ENCODE results near the gene PLD5.
"Not testable (repeated sequence)": the region's sequence is repeated elsewhere in the genome, so short reads cannot be mapped to it uniquely, and the experiment has no call there.

Gene PLD5

GRCh38 chr1:242477944-242478343, 46.6 kb downstream of the PLD5 start:
- no peak for DNase-seq

GRCh38 chr1:242470774-242471173, 53.7 kb downstream of the PLD5 start:
- no peak for DNase-seq

GRCh38 chr1:242468784-242469183, 55.7 kb downstream of the PLD5 start:
- no peak for DNase-seq

GRCh38 chr1:242467556-242468145, 56.8 kb downstream of the PLD5 start:
- DNase-seq, result no peak

- DNase-seq, result no peak
Measured at GRCh38 chr1:242462867-242463266, 61.6 kb downstream of the PLD5 start.

GRCh38 chr1:242459740-242460139, 64.8 kb downstream of the PLD5 start:
- DNase-seq, result not testable (repeated sequence)

GRCh38 chr1:242456726-242457269, 67.7 kb downstream of the PLD5 start:
- no peak for DNase-seq

GRCh38 chr1:242455052-242455361, 69.5 kb downstream of the PLD5 start:
- DNase-seq, result no peak

- DNase-seq, result no peak
Measured at GRCh38 chr1:242454262-242455051, 70.0 kb downstream of the PLD5 start.

- no peak for DNase-seq
Measured at GRCh38 chr1:242452573-242452972, 71.9 kb downstream of the PLD5 start.

- DNase-seq, result no peak
Measured at GRCh38 chr1:242449661-242450060, 74.8 kb downstream of the PLD5 start.

GRCh38 chr1:242448910-242449645, 75.4 kb downstream of the PLD5 start:
- no peak for DNase-seq

- DNase-seq, result no peak
Measured at GRCh38 chr1:242447689-242448088, 76.8 kb downstream of the PLD5 start.

GRCh38 chr1:242440757-242441156, 83.7 kb downstream of the PLD5 start:
- DNase-seq, result no peak

GRCh38 chr1:242435200-242435599, 89.3 kb downstream of the PLD5 start:
- no peak for DNase-seq

GRCh38 chr1:242432491-242433095, 91.9 kb downstream of the PLD5 start:
- no peak for DNase-seq

GRCh38 chr1:242431786-242432185, 92.7 kb downstream of the PLD5 start:
- no peak for DNase-seq

- no peak for DNase-seq
Measured at GRCh38 chr1:242430956-242431355, 93.5 kb downstream of the PLD5 start.

GRCh38 chr1:242428399-242429190, 95.9 kb downstream of the PLD5 start:
- DNase-seq, result no peak

GRCh38 chr1:242427519-242427918, 97.0 kb downstream of the PLD5 start:
- DNase-seq, result no peak

- DNase-seq, result no peak
Measured at GRCh38 chr1:242426271-242426905, 98.1 kb downstream of the PLD5 start.

GRCh38 chr1:242425232-242425631, 99.3 kb downstream of the PLD5 start:
- no peak for DNase-seq

All from stimulated activated CD4-positive, alpha-beta T cell treated with anti-CD3 and anti-CD28 coated beads, Interleukin-1b, Interleukin-23, amount 100 ng/mL, for 48 hours (primary cell).